HG02763 (cell line): ENCODE measurements around the gene MPL.

Source experiments
- ATAC-seq: cut with Tn5 transposase; IDR thresholded peaks from one replicate; pipeline ENCODE4 v1.9.1; 2021; ENCODE audit warnings: mild to moderate bottlenecking, moderate library complexity; ENCODE audit not compliant: unreplicated experiment

The MPL gene

GRCh38 chr1:43351421-43352350, 14.1 kb downstream of the MPL start:
- no peak for ATAC-seq

- ATAC-seq: no peak
Observed at GRCh38 chr1:43352351-43352705, 14.7 kb downstream of the MPL start.

GRCh38 chr1:43352881-43353280, 15.3 kb downstream of the MPL start:
- no peak for ATAC-seq

GRCh38 chr1:43354471-43354870, 16.9 kb downstream of the MPL start:
- ATAC-seq: no peak

GRCh38 chr1:43354936-43355335, 17.3 kb downstream of the MPL start:
- ATAC-seq: no peak

GRCh38 chr1:43357251-43357650, 19.6 kb downstream of the MPL start:
- no peak for ATAC-seq

GRCh38 chr1:43358121-43358745, 20.6 kb downstream of the MPL start:
- peak; percentile 4 for ATAC-seq

- ATAC-seq: peak; percentile 91
Observed at GRCh38 chr1:43358746-43359693, 21.4 kb downstream of the MPL start, which contains the start of gene CDC20. TSS of gene CDC20 (plus strand) at chr1:43358981. CDS start at chr1:43359216, 235 bp downstream.

GRCh38 chr1:43359696-43360095, 22.1 kb downstream of the MPL start:
- no peak for ATAC-seq

- ATAC-seq: no peak
Observed at GRCh38 chr1:43360616-43361015, 23.0 kb downstream of the MPL start.

GRCh38 chr1:43363283-43363934, 25.8 kb downstream of the MPL start:
- ATAC-seq: no peak

- no peak for ATAC-seq
Observed at GRCh38 chr1:43363935-43364525, 26.4 kb downstream of the MPL start.

GRCh38 chr1:43365678-43366077, 28.1 kb downstream of the MPL start:
- ATAC-seq: no peak

- no peak for ATAC-seq
Observed at GRCh38 chr1:43366179-43366578, 28.6 kb downstream of the MPL start.

GRCh38 chr1:43366601-43367025, 29.0 kb downstream of the MPL start:
- ATAC-seq: no peak

- ATAC-seq: peak; percentile 41
Observed at GRCh38 chr1:43367026-43367903, 29.6 kb downstream of the MPL start.

GRCh38 chr1:43367904-43368645, 30.5 kb downstream of the MPL start, which contains the start of gene ELOVL1:
TSS of gene ELOVL1 (minus strand) at chr1:43368011. CDS start at chr1:43365609, 2,402 bp downstream.
- ATAC-seq: peak; percentile 68

GRCh38 chr1:43368646-43369020, 31.0 kb downstream of the MPL start:
- ATAC-seq: no peak
